Astrocyte (in vitro differentiated cells and primary cell): ENCODE measurements around the gene AP1G2. TPM values are rescaled to one million over a fixed set of nuclear protein-coding genes. Genes with fewer than 3 reads are reported as not detected.

ENCODE experiments used
- DNase-seq: peaks from one replicate; pipeline ENCODE4 v3.0.0-alpha.2; 2010; ENCODE audit warnings: low read depth
- FAIRE-seq: peaks from 2 replicates; lab custom pipeline; 2011; peaks lifted over from hg19 to GRCh38; lab: Jason Lieb, UNC
- H2AFZ ChIP-seq: 2 replicates; pipeline ENCODE4 v1.6.0; 2012; ENCODE audit warnings: low read depth, low read length, inconsistent platforms
- H3K27ac ChIP-seq: 2 replicates; pipeline ENCODE4 v1.5.1; 2011; ENCODE audit warnings: low read depth, low read length, inconsistent platforms
- H3K27me3 ChIP-seq: 2 replicates; pipeline ENCODE4 v1.6.0; 2011; ENCODE audit warnings: low read length, inconsistent platforms; ENCODE audit not compliant: insufficient read depth
- H3K36me3 ChIP-seq: 2 replicates; pipeline ENCODE4 v1.5.1; 2011; ENCODE audit warnings: low read length, inconsistent platforms; ENCODE audit not compliant: insufficient read depth
- H3K4me1 ChIP-seq: 2 replicates; pipeline ENCODE4 v1.5.1; 2011; ENCODE audit warnings: low read length, inconsistent platforms; ENCODE audit not compliant: insufficient read depth
- H3K4me2 ChIP-seq: 2 replicates; pipeline ENCODE4 v1.6.0; 2012; ENCODE audit warnings: low read length, inconsistent platforms
- H3K4me3 ChIP-seq: 2 replicates; pipeline ENCODE4 v1.5.1; 2011; ENCODE audit warnings: low read depth, mild to moderate bottlenecking, low read length, inconsistent platforms; ENCODE audit not compliant: insufficient read depth
- H3K79me2 ChIP-seq: 2 replicates; pipeline ENCODE4 v1.6.0; 2012; ENCODE audit warnings: mild to moderate bottlenecking, low read length, inconsistent platforms; ENCODE audit not compliant: insufficient read depth
- H3K9ac ChIP-seq: 2 replicates; pipeline ENCODE4 v1.6.0; 2012; ENCODE audit warnings: mild to moderate bottlenecking, low read length, inconsistent platforms
- H3K9me3 ChIP-seq: 2 replicates; pipeline ENCODE4 v1.5.1; 2012; ENCODE audit warnings: low read depth, mild to moderate bottlenecking, low read length, inconsistent platforms; ENCODE audit not compliant: insufficient read depth
- H4K20me1 ChIP-seq: 2 replicates; pipeline ENCODE4 v1.6.0; 2012; ENCODE audit warnings: low read length, inconsistent platforms; ENCODE audit not compliant: insufficient read depth
- H3K27ac Mint-ChIP-seq: one replicate; pipeline ENCODE4 v1.8.0; 2021; ENCODE audit warnings: mild to moderate bottlenecking, mixed read lengths; ENCODE audit not compliant: unreplicated experiment
- H3K27me3 Mint-ChIP-seq: one replicate; pipeline ENCODE4 v1.8.0; 2021; ENCODE audit warnings: low read depth, mixed read lengths; ENCODE audit not compliant: unreplicated experiment
- H3K36me3 Mint-ChIP-seq: one replicate; pipeline ENCODE4 v1.8.0; 2021; ENCODE audit warnings: low read depth, mixed read lengths; ENCODE audit not compliant: unreplicated experiment
- H3K4me1 Mint-ChIP-seq: one replicate; pipeline ENCODE4 v1.8.0; 2021; ENCODE audit warnings: low read depth, mixed read lengths; ENCODE audit not compliant: unreplicated experiment
- H3K4me3 Mint-ChIP-seq: one replicate; pipeline ENCODE4 v1.8.0; 2021; ENCODE audit warnings: mild to moderate bottlenecking, moderate library complexity, mixed read lengths; ENCODE audit not compliant: unreplicated experiment
- H3K9me3 Mint-ChIP-seq: one replicate; pipeline ENCODE4 v1.8.0; 2021; ENCODE audit warnings: mild to moderate bottlenecking, mixed read lengths; ENCODE audit not compliant: unreplicated experiment
- CTCF ChIP-seq: IDR thresholded peaks from 2 replicates; pipeline ENCODE4 v1.5.1; 2011; ENCODE audit warnings: low read depth, mild to moderate bottlenecking, inconsistent platforms, low read length, moderate library complexity; ENCODE audit not compliant: insufficient read depth
- EZH2 ChIP-seq: IDR thresholded peaks from 2 replicates; pipeline ENCODE4 v1.6.1; 2012; ENCODE audit warnings: mild to moderate bottlenecking, low read length, inconsistent platforms; ENCODE audit not compliant: insufficient read depth
- total RNA-seq: library from RNA; stranded (reverse); gene quantifications from 2 replicates; pipeline ENCODE4 v1.2.1, GENCODE V29; 2021

AP1G2 gene
- total RNA-seq, 1 donor from 2014 or later: 80.9 TPM

- H3K4me3 Mint-ChIP-seq: no peak overlapping the region
- H4K20me1 ChIP-seq: no peaks in the 10 kb centered on the region
- H3K4me1 Mint-ChIP-seq: peaks cover 19% of the 10 kb centered on the region
- H3K4me3 ChIP-seq: no peak overlapping the region
- peaks cover 9% of the 10 kb centered on the region for H3K36me3 Mint-ChIP-seq
- H3K27ac Mint-ChIP-seq: peak overlapping the region; percentile 19
- no peak for DNase-seq
- no peaks in the 10 kb centered on the region for H3K36me3 ChIP-seq
- no peak overlapping the region for H2AFZ ChIP-seq
- TF ChIP-seq EZH2 (no peak), CTCF (no peak)
- H3K27me3 ChIP-seq: no peaks in the 10 kb centered on the region
- no peaks in the 10 kb centered on the region for H3K9me3 ChIP-seq
- H3K4me2 ChIP-seq: no peak overlapping the region
- no peaks in the 10 kb centered on the region for H3K27me3 Mint-ChIP-seq
- H3K27ac ChIP-seq: no peak overlapping the region
- H3K79me2 ChIP-seq: peaks cover 5% of the 10 kb centered on the region
- H3K4me1 ChIP-seq: peaks cover 20% of the 10 kb centered on the region
- H3K9me3 Mint-ChIP-seq: peaks cover 2% of the 10 kb centered on the region
- no peak for FAIRE-seq
- H3K9ac ChIP-seq: no peak overlapping the region
Measured at GRCh38 chr14:23546450-23547035, 21.0 kb downstream of the AP1G2 start.

- no peaks in the 10 kb centered on the region for H3K9me3 ChIP-seq
- H3K4me2 ChIP-seq: no peak overlapping the region
- H3K4me3 Mint-ChIP-seq: no peak overlapping the region
- H3K9ac ChIP-seq: no peak overlapping the region
- TF ChIP-seq CTCF (no peak), EZH2 (no peak)
- peaks cover 2% of the 10 kb centered on the region for H3K9me3 Mint-ChIP-seq
- peaks cover 19% of the 10 kb centered on the region for H3K4me1 Mint-ChIP-seq
- no peak overlapping the region for H2AFZ ChIP-seq
- H3K27ac Mint-ChIP-seq: peak overlapping the region; percentile 19
- H3K4me1 ChIP-seq: peaks cover 20% of the 10 kb centered on the region
- H3K27me3 Mint-ChIP-seq: no peaks in the 10 kb centered on the region
- peaks cover 5% of the 10 kb centered on the region for H3K79me2 ChIP-seq
- no peaks in the 10 kb centered on the region for H3K36me3 ChIP-seq
- H3K27me3 ChIP-seq: no peaks in the 10 kb centered on the region
- DNase-seq: no peak
- H3K27ac ChIP-seq: no peak overlapping the region
- no peak overlapping the region for H3K4me3 ChIP-seq
- peaks cover 9% of the 10 kb centered on the region for H3K36me3 Mint-ChIP-seq
- no peak for FAIRE-seq
- no peaks in the 10 kb centered on the region for H4K20me1 ChIP-seq
Measured at GRCh38 chr14:23545740-23546365, 21.7 kb downstream of the AP1G2 start.
